Osteoblast (primary cell): Measurements from ENCODE around the gene GPRC5D. TPM values are rescaled to one million over a fixed set of nuclear protein-coding genes. Genes with fewer than 3 reads are reported as not detected.

ENCODE experiments used
- DNase-seq: peaks from one replicate; pipeline ENCODE4 v3.0.0; 2011; ENCODE audit warnings: low spot score, mixed read lengths; ENCODE audit not compliant: insufficient read length; ENCODE audit errors: missing footprints
- H2AFZ ChIP-seq: 2 replicates; pipeline ENCODE4 v1.6.0; 2011; ENCODE audit warnings: mild to moderate bottlenecking, low read length
- H3K27ac ChIP-seq: 2 replicates; pipeline ENCODE4 v1.5.1; 2011; ENCODE audit warnings: mild to moderate bottlenecking, low read depth, low read length, moderate library complexity
- H3K27me3 ChIP-seq: 2 replicates; pipeline ENCODE4 v1.6.0; 2012; ENCODE audit warnings: mild to moderate bottlenecking, control low read depth, inconsistent platforms, low read length, moderate library complexity; ENCODE audit not compliant: insufficient read depth
- H3K36me3 ChIP-seq: 2 replicates; pipeline ENCODE4 v1.5.1; 2011; ENCODE audit warnings: mild to moderate bottlenecking, low read length, control low read depth, moderate library complexity; ENCODE audit not compliant: insufficient read depth
- H3K4me1 ChIP-seq: 2 replicates; pipeline ENCODE4 v1.5.1; 2011; ENCODE audit warnings: mild to moderate bottlenecking, low read length, control low read depth, moderate library complexity; ENCODE audit not compliant: insufficient read depth
- H3K4me2 ChIP-seq: 2 replicates; pipeline ENCODE4 v1.6.0; 2011; ENCODE audit warnings: mild to moderate bottlenecking, low read length; ENCODE audit not compliant: insufficient read depth
- H3K4me3 ChIP-seq: fragments of 200-600 bp; sonication (generic); 3 replicates; pipeline ENCODE4 v1.5.1; 2012; ENCODE audit warnings: mild to moderate bottlenecking, low read length, inconsistent platforms; ENCODE audit not compliant: insufficient read depth
- H3K79me2 ChIP-seq: 2 replicates; pipeline ENCODE4 v1.6.0; 2012; ENCODE audit warnings: mild to moderate bottlenecking, low read length, control low read depth, inconsistent platforms; ENCODE audit not compliant: insufficient read depth
- H3K9me3 ChIP-seq: 2 replicates; pipeline ENCODE4 v1.5.1; 2011; ENCODE audit warnings: low read depth, low read length, control low read depth
- H4K20me1 ChIP-seq: 2 replicates; pipeline ENCODE4 v1.6.0; 2012; ENCODE audit warnings: mild to moderate bottlenecking, low read length, control low read depth; ENCODE audit not compliant: insufficient read depth
- total RNA-seq: library from RNA; depleted of rRNA; stranded (reverse); fragments of >200 nt; gene quantifications from 2 replicates; pipeline ENCODE4 v1.2.3, GENCODE V29; 2012
- TF ChIP-seq, protein P1 (sequence below): IDR thresholded peaks from 2 replicates; pipeline ENCODE4 v1.5.1; 2011; ENCODE audit warnings: mild to moderate bottlenecking, low read depth, low read length, moderate library complexity; ENCODE audit errors: extremely low read depth

GPRC5D gene
- total RNA-seq, 1 donor, result not detected

DNA sequence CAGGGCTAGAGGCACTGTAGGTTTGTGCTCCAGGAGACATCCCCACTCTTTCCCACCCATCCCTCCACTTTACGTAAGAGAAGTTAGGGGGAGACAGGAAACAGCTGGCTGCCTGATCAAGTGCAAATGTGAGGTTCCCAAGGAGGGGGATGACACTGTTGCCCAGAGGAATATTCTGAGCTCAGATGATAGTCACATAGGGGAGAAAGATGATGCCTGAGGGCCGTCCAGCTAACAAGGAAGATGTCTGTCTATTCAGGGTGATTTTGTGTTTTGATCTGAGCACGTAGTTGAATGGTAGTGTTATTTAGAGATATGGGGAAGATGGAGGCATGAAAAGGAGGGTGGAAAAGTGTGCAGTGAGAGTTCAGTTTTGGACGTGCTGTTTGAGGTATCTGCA is 13.9 kb upstream of the GPRC5D start:
- Histone ChIP-seq H3K27ac (no peak overlapping the region), H3K4me1 (no peaks in the 10 kb centered on the region), H3K9me3 (no peaks in the 10 kb centered on the region), H3K4me2 (no peak overlapping the region), H3K36me3 (peaks cover 4% of the 10 kb centered on the region), H2AFZ (no peak overlapping the region), H4K20me1 (no peaks in the 10 kb centered on the region), H3K4me3 (no peak overlapping the region), H3K79me2 (no peaks in the 10 kb centered on the region), H3K27me3 (no peaks in the 10 kb centered on the region)
- DNase-seq, result no peak
- TF ChIP-seq, protein P1, sequence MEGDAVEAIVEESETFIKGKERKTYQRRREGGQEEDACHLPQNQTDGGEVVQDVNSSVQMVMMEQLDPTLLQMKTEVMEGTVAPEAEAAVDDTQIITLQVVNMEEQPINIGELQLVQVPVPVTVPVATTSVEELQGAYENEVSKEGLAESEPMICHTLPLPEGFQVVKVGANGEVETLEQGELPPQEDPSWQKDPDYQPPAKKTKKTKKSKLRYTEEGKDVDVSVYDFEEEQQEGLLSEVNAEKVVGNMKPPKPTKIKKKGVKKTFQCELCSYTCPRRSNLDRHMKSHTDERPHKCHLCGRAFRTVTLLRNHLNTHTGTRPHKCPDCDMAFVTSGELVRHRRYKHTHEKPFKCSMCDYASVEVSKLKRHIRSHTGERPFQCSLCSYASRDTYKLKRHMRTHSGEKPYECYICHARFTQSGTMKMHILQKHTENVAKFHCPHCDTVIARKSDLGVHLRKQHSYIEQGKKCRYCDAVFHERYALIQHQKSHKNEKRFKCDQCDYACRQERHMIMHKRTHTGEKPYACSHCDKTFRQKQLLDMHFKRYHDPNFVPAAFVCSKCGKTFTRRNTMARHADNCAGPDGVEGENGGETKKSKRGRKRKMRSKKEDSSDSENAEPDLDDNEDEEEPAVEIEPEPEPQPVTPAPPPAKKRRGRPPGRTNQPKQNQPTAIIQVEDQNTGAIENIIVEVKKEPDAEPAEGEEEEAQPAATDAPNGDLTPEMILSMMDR, result no peak

GRCh38 chr12:12964255-12964654 is 12.3 kb upstream of the GPRC5D start:
- no peak overlapping the region for H2AFZ ChIP-seq
- no peaks in the 10 kb centered on the region for H3K27me3 ChIP-seq
- no peak overlapping the region for H3K27ac ChIP-seq
- TF ChIP-seq, protein P1, result no peak
- H3K9me3 ChIP-seq, result no peaks in the 10 kb centered on the region
- no peak overlapping the region for H3K4me3 ChIP-seq
- H4K20me1 ChIP-seq, result no peaks in the 10 kb centered on the region
- H3K4me1 ChIP-seq, result no peaks in the 10 kb centered on the region
- no peak for DNase-seq
- H3K4me2 ChIP-seq, result no peak overlapping the region
- peaks cover 4% of the 10 kb centered on the region for H3K36me3 ChIP-seq
- no peaks in the 10 kb centered on the region for H3K79me2 ChIP-seq

DNA sequence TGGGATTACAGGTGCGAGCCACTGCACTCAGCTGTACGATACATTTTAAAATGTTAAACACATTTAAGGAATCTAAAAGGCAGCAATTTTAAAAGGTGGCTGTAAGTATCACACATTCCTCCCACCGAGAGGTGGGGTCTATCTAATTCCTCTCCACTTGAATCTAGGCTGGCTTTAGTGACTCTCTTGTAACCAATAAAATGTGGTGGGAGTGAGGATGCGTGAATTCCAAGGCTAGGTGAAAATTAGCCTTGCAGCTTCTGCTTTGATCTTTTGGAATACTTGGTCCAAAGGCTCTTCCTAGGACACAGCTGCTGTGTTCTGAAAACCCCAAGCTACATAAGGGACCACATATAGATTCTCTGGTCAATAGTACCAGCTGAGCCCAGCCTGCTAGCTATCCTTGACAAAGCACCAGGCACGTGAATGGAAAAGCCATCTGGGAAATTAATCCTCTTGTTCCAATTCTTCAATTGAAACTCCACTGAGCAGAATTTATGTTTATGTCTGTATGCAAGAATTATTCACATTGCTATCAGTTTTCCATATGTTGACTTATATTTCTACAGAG is 8.8 kb upstream of the GPRC5D start:
- no peaks in the 10 kb centered on the region for H3K79me2 ChIP-seq
- H4K20me1 ChIP-seq, result no peaks in the 10 kb centered on the region
- no peak overlapping the region for H3K4me3 ChIP-seq
- TF ChIP-seq, protein P1, result no peak
- no peak overlapping the region for H2AFZ ChIP-seq
- H3K4me1 ChIP-seq, result no peaks in the 10 kb centered on the region
- no peak overlapping the region for H3K27ac ChIP-seq
- H3K4me2 ChIP-seq, result no peak overlapping the region
- no peak for DNase-seq
- no peaks in the 10 kb centered on the region for H3K9me3 ChIP-seq
- H3K36me3 ChIP-seq, result no peaks in the 10 kb centered on the region
- no peaks in the 10 kb centered on the region for H3K27me3 ChIP-seq

- no peaks in the 10 kb centered on the region for H3K9me3 ChIP-seq
- no peak overlapping the region for H3K27ac ChIP-seq
- no peaks in the 10 kb centered on the region for H3K27me3 ChIP-seq
- H3K4me2 ChIP-seq, result no peak overlapping the region
- H3K79me2 ChIP-seq, result no peaks in the 10 kb centered on the region
- TF ChIP-seq, protein P1, result no peak
- H2AFZ ChIP-seq, result no peak overlapping the region
- no peak for DNase-seq
- no peaks in the 10 kb centered on the region for H4K20me1 ChIP-seq
- H3K36me3 ChIP-seq, result no peaks in the 10 kb centered on the region
- peaks cover 11% of the 10 kb centered on the region for H3K4me1 ChIP-seq
- H3K4me3 ChIP-seq, result no peak overlapping the region
Observed at GRCh38 chr12:12958886-12959285, 6.9 kb upstream of the GPRC5D start.
